Uterus (tissue), 2 donors: ENCODE results near the gene FILIP1.

Source experiments
- POLR2A ChIP-seq, 2 donors: fragments of 450-650 bp; IDR thresholded peaks; one replicate each; pipeline ENCODE4 v1.6.1; 2016; ENCODE audit warnings: antibody characterized with exemption in 2 of 2, mild to moderate bottlenecking in 1 of 2, moderate library complexity in 1 of 2
- TF ChIP-seq, protein P1 (sequence below), 4 experiments: fragments of 200-600 bp in 2 of 4; fragments of 450-650 bp in 2 of 4; sonication (generic) in 2 of 4; IDR thresholded peaks; one replicate each; pipeline ENCODE4 v1.5.1; 2016 to 2019; ENCODE audit warnings: antibody characterized with exemption in 4 of 4, mild to moderate bottlenecking in 2 of 4, moderate library complexity in 1 of 4

- TF ChIP-seq, protein P1, sequence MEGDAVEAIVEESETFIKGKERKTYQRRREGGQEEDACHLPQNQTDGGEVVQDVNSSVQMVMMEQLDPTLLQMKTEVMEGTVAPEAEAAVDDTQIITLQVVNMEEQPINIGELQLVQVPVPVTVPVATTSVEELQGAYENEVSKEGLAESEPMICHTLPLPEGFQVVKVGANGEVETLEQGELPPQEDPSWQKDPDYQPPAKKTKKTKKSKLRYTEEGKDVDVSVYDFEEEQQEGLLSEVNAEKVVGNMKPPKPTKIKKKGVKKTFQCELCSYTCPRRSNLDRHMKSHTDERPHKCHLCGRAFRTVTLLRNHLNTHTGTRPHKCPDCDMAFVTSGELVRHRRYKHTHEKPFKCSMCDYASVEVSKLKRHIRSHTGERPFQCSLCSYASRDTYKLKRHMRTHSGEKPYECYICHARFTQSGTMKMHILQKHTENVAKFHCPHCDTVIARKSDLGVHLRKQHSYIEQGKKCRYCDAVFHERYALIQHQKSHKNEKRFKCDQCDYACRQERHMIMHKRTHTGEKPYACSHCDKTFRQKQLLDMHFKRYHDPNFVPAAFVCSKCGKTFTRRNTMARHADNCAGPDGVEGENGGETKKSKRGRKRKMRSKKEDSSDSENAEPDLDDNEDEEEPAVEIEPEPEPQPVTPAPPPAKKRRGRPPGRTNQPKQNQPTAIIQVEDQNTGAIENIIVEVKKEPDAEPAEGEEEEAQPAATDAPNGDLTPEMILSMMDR (IDR thresholded peaks at IDR 0.05): no peak
- no peak for TF ChIP-seq POLR2A (IDR thresholded peaks at IDR 0.05)
Observed at GRCh38 chr6:75444899-75445298, 48.7 kb downstream of the FILIP1 start.
